ENCODE measurements around the gene P2RY14. TPM values are rescaled to one million over a fixed set of nuclear protein-coding genes. Genes with fewer than 3 reads are reported as not detected.
A peak's percentile ranks its signal among the peaks of the same experiment; 100 is the strongest.

The P2RY14 gene
- total RNA-seq, 1 experiment from 2014 or later: not detected

DNA sequence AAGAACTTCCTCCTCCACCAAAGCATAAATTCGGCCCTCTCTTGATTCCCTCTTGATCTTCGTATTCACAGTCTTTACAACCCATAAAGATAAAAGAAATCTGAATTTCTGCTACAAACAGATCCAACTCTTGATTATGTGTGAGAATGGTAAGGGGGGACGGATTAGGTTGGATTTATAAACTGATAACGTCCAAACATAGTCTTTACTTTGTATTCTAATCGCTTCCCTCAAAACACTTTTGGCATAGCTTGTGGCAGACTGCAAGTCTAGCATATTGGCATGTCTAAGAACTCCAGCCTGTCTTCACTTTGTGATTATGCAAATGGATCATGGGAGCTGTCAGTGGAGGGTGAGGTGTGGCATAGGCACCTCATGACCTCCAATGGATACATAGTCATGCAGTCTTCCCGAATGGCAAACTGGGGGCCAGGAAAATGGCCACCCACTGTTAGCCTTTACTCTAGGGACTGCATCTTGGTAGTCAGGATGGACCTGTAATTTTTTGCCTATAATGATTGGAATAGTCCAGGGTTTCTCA, 51.0 kb downstream of the P2RY14 start:
- peaks cover 9% of the 10 kb centered on the region for H3K36me3 Mint-ChIP-seq (ENCODE audit: insufficient read depth, unreplicated experiment)
- no peak for DNase-seq
- no peaks in the 10 kb centered on the region for H3K36me3 ChIP-seq (ENCODE audit: control insufficient read depth, insufficient read depth, low read length)
- peaks cover 26% of the 10 kb centered on the region for H3K4me1 Mint-ChIP-seq (ENCODE audit: low read depth, unreplicated experiment)
- H3K27me3 ChIP-seq (replicated peaks; ENCODE audit: control insufficient read depth, insufficient read depth, low read length): no peaks in the 10 kb centered on the region
- intact Hi-C loops (cut with micrococcal nuclease; ENCODE audit: unreplicated experiment): loop anchor here (1.0 to 10.0 kb wide), 6 partner anchors 56 to 407 kb away; no protein-coding TSS in a partner anchor
- H3K4me3 Mint-ChIP-seq (ENCODE audit: unreplicated experiment): no peak overlapping the region
- no peaks in the 10 kb centered on the region for H3K9me3 ChIP-seq
- H3K27me3 Mint-ChIP-seq (ENCODE audit: insufficient read depth, unreplicated experiment): no peaks in the 10 kb centered on the region
- ChIA-PET POLR2A (no interaction called here), CTCF (no interaction called here)
- no peak overlapping the region for H3K4me3 ChIP-seq (ENCODE audit: low read depth, low read length)
- TF ChIP-seq, protein P1, sequence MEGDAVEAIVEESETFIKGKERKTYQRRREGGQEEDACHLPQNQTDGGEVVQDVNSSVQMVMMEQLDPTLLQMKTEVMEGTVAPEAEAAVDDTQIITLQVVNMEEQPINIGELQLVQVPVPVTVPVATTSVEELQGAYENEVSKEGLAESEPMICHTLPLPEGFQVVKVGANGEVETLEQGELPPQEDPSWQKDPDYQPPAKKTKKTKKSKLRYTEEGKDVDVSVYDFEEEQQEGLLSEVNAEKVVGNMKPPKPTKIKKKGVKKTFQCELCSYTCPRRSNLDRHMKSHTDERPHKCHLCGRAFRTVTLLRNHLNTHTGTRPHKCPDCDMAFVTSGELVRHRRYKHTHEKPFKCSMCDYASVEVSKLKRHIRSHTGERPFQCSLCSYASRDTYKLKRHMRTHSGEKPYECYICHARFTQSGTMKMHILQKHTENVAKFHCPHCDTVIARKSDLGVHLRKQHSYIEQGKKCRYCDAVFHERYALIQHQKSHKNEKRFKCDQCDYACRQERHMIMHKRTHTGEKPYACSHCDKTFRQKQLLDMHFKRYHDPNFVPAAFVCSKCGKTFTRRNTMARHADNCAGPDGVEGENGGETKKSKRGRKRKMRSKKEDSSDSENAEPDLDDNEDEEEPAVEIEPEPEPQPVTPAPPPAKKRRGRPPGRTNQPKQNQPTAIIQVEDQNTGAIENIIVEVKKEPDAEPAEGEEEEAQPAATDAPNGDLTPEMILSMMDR (IDR thresholded peaks at IDR 0.05; ENCODE audit: insufficient read depth in 1 of 2, low read depth in 1 of 2, low read length in 1 of 2, severe bottlenecking in 1 of 2, unreplicated experiment in 1 of 2): no peak
- H3K9me3 Mint-ChIP-seq (ENCODE audit: unreplicated experiment): peaks cover 6% of the 10 kb centered on the region
- peaks cover 28% of the 10 kb centered on the region for H3K4me1 ChIP-seq
- H3K27ac Mint-ChIP-seq (ENCODE audit: unreplicated experiment): no peak overlapping the region
- BruUV-seq (replicated peaks): no TSS peak

DNA sequence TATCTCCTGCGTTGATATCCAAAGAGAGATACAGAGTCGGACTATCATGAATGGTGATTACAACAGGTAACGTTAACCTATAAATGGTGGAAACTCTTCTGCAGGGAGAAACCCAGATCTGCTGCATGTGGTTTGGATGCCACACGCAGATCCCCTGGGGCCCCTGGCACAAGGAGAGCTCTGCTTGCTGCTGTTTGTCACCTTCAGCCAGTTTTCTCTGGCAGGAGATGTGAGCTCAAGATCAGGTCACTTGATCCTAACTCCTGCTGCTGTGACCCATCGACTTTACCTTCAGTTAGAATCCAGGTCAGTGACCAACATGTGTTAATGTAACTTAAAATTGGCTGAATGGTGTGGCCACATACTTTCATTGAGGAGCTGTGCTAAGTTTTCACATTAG, 51.5 kb downstream of the P2RY14 start:
- H3K4me1 Mint-ChIP-seq (ENCODE audit: low read depth, unreplicated experiment): peaks cover 26% of the 10 kb centered on the region
- no peaks in the 10 kb centered on the region for H3K36me3 ChIP-seq (ENCODE audit: control insufficient read depth, insufficient read depth, low read length)
- BruUV-seq (replicated peaks): TSS peak; percentile 47
- 0 out of 2 replicates have a peak, but pooled peaks cover 3% of the 10 kb centered on the region for H3K9me3 ChIP-seq
- peaks cover 11% of the 10 kb centered on the region for H3K9me3 Mint-ChIP-seq (ENCODE audit: unreplicated experiment)
- H3K27ac Mint-ChIP-seq (ENCODE audit: unreplicated experiment): no peak overlapping the region
- DNase-seq: no peak
- POLR2A ChIA-PET: interaction anchor here (0.5 kb wide), 1 partner anchor 61 kb away, joined by 3 read pairs; no protein-coding TSS in a partner anchor
- intact Hi-C loops (cut with micrococcal nuclease; ENCODE audit: unreplicated experiment): loop anchor here (1.0 to 10.0 kb wide), 7 partner anchors 29 to 408 kb away; no protein-coding TSS in a partner anchor
- H3K36me3 Mint-ChIP-seq (ENCODE audit: insufficient read depth, unreplicated experiment): peaks cover 12% of the 10 kb centered on the region
- no peaks in the 10 kb centered on the region for H3K27me3 Mint-ChIP-seq (ENCODE audit: insufficient read depth, unreplicated experiment)
- no peaks in the 10 kb centered on the region for H3K27me3 ChIP-seq (replicated peaks; ENCODE audit: control insufficient read depth, insufficient read depth, low read length)
- no peak overlapping the region for H3K4me3 Mint-ChIP-seq (ENCODE audit: unreplicated experiment)
- TF ChIP-seq, protein P1 (IDR thresholded peaks at IDR 0.05; ENCODE audit: insufficient read depth in 1 of 2, low read depth in 1 of 2, low read length in 1 of 2, severe bottlenecking in 1 of 2, unreplicated experiment in 1 of 2): no peak
- CTCF ChIA-PET: no interaction called here
- H3K4me1 ChIP-seq: peaks cover 28% of the 10 kb centered on the region
- no peak overlapping the region for H3K4me3 ChIP-seq (ENCODE audit: low read depth, low read length)

DNA sequence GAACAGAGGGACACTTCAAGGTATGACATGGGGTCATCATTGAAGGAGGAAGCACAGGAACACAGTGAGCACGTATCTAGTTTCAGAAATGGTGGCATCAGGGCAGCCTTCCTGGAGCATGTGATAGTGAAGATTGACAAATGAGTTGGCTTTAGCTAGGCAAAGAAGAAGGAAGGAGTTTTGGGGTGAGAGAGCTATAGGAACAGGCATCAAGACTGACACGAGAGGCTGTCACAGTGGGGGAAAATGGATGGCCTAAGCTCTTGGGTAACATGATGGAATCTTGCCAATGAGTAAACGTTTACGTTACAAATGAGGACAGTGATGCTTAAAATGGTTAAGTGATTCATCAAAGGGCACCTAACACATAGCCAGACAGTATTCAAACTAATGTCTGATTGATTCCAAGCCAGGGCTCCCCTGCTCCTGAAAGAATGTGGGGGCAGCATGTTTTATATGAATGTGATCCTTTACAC, 52.2 kb downstream of the P2RY14 start:
- Mint-ChIP-seq H3K27ac (ENCODE audit: unreplicated experiment) (peak overlapping the region; percentile 32), H3K27me3 (ENCODE audit: insufficient read depth, unreplicated experiment) (no peaks in the 10 kb centered on the region), H3K36me3 (ENCODE audit: insufficient read depth, unreplicated experiment) (peaks cover 19% of the 10 kb centered on the region), H3K9me3 (ENCODE audit: unreplicated experiment) (peaks cover 16% of the 10 kb centered on the region), H3K4me1 (ENCODE audit: low read depth, unreplicated experiment) (peaks cover 26% of the 10 kb centered on the region), H3K4me3 (ENCODE audit: unreplicated experiment) (no peak overlapping the region)
- no peaks in the 10 kb centered on the region for H3K27me3 ChIP-seq (replicated peaks; ENCODE audit: control insufficient read depth, insufficient read depth, low read length)
- ChIA-PET CTCF (interaction anchor here (0.7 kb wide), 1 partner anchor 28 kb away, joined by 4 read pairs; no protein-coding TSS in a partner anchor), POLR2A (interaction anchor here (0.5 kb wide), 1 partner anchor 61 kb away, joined by 3 read pairs; no protein-coding TSS in a partner anchor)
- no peak overlapping the region for H3K4me3 ChIP-seq (ENCODE audit: low read depth, low read length)
- TF ChIP-seq, protein P1 (IDR thresholded peaks at IDR 0.05; ENCODE audit: insufficient read depth in 1 of 2, low read depth in 1 of 2, low read length in 1 of 2, severe bottlenecking in 1 of 2, unreplicated experiment in 1 of 2): no peak
- H3K36me3 ChIP-seq (ENCODE audit: control insufficient read depth, insufficient read depth, low read length): no peaks in the 10 kb centered on the region
- H3K4me1 ChIP-seq: peaks cover 28% of the 10 kb centered on the region
- peak in 1 of 2 experiments; percentile 57 for DNase-seq
- no TSS peak for BruUV-seq (replicated peaks)
- intact Hi-C loops (cut with micrococcal nuclease; ENCODE audit: unreplicated experiment): loop anchor here (1.0 to 10.0 kb wide), 3 partner anchors 28 to 409 kb away; no protein-coding TSS in a partner anchor
- H3K9me3 ChIP-seq: 0 out of 2 replicates have a peak, but pooled peaks cover 9% of the 10 kb centered on the region
